Coronary artery (tissue), 2 donors: ENCODE results near the gene TMEM38B.

ENCODE experiments used
- DNase-seq: peaks from one replicate; pipeline ENCODE4 v3.0.0-alpha.2; 2017; ENCODE audit warnings: low spot score
- H3K27ac ChIP-seq, 2 donors: fragments of 200-600 bp; sonication (generic); one replicate each; pipeline ENCODE4 v1.5.1; 2016 to 2019
- H3K4me3 ChIP-seq: fragments of 200-600 bp; sonication (generic); 2 replicates; pipeline ENCODE4 v1.5.1; 2016; ENCODE audit warnings: mild to moderate bottlenecking, moderate library complexity
- TF ChIP-seq, protein P1 (sequence below): fragments of 200-600 bp; sonication (generic); IDR thresholded peaks from one replicate; pipeline ENCODE4 v1.5.1; 2019; ENCODE audit warnings: antibody characterized with exemption

The TMEM38B gene

DNA sequence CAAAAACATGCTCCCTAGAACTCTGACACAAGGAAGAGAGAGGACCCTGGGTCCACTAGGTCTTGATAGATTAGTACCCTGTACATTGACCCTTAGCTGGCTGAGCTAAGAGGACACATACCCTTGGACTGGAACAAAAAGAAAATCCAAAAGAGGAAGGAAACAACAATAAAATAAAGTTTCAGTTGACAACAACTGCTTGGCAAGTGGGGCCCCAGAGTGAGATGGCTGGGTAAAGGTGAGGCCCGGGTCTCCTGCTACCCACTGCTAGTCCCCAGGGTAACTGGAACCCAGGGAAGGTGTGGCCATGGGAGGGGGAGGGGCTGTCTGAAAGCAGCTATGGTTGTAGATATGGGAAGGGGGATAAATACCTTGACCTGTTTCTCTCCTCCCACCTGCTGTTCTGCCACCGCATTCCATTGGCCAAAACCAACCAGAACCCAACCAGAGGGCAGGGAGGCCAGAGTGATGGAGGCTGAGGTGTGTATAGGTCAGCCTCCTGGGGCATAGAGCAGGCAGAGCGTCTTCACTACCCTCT, 20.4 kb upstream of the TMEM38B start:
- Histone ChIP-seq H3K27ac (no peak overlapping the region), H3K4me3 (no peak overlapping the region)
- DNase-seq: no peak
- TF ChIP-seq, protein P1, sequence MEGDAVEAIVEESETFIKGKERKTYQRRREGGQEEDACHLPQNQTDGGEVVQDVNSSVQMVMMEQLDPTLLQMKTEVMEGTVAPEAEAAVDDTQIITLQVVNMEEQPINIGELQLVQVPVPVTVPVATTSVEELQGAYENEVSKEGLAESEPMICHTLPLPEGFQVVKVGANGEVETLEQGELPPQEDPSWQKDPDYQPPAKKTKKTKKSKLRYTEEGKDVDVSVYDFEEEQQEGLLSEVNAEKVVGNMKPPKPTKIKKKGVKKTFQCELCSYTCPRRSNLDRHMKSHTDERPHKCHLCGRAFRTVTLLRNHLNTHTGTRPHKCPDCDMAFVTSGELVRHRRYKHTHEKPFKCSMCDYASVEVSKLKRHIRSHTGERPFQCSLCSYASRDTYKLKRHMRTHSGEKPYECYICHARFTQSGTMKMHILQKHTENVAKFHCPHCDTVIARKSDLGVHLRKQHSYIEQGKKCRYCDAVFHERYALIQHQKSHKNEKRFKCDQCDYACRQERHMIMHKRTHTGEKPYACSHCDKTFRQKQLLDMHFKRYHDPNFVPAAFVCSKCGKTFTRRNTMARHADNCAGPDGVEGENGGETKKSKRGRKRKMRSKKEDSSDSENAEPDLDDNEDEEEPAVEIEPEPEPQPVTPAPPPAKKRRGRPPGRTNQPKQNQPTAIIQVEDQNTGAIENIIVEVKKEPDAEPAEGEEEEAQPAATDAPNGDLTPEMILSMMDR: no peak

DNA sequence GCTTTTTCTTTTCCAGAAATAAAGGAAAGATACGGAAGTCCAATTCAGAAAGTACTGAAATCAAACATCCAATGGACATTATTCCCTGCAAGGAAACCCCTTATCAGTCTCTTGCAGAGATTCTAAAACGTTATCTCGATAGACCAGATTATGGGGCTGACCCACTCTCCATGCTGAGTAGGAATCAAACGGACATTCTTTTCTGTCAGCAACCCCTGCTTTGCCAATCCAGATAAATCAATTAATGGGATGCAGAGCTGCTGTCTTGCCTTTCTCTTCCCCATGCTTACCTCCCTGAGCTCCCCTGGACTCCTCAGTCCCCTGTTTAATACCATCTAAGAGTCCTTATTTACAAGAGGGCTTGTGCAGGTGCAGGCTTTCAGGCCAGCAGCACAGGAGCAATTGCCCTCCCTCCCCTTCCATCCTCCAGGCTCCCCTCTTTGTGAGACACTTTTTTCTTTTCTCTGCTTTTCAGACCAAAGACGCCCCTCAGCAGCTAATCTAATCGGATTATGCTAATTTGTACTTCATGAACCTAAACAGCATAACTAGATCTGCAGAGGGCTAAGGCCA, 17.9 kb upstream of the TMEM38B start:
- TF ChIP-seq, protein P1: no peak
- no peak overlapping the region for H3K27ac ChIP-seq
- no peak for DNase-seq
- no peak overlapping the region for H3K4me3 ChIP-seq

DNA sequence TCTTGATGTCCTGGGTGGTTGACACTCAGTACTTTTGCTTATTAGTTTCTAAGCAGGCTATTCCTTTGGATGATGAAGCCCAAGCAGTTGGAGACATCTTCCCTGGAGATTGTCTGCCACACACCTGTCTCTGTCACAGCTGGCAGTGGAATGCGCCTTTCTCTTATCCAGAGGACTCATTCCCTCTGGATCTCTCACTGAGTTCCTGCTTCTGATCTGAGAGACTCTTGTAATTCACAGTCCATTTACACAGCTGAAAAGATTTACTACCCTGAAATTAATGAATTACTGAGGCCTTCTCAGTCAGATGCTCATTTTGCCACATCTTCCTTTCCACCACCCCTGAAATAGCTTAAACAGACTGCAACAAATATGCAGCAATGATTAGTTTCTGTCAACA, 16.2 kb upstream of the TMEM38B start:
- TF ChIP-seq, protein P1: no peak
- no peak overlapping the region for H3K27ac ChIP-seq
- DNase-seq: no peak
- no peak overlapping the region for H3K4me3 ChIP-seq

DNA sequence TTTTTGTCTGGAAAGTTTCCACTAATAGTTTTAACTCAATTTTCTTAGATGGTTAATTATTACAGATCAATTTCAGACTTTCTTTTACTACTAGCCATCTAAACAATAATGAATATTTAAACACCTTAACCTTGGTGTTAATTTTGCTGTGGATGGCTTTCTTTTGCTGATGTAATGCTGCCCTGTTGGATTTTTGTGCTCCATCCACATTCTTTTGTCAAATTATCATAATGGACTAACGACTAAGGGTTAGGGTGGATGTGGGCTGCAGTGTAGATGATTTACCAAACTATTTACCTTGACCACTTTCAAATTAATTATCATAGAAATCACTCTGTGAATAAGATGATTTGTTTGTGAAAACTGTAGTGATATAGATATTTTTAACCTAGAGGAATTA, 15.6 kb upstream of the TMEM38B start:
- DNase-seq: no peak
- Histone ChIP-seq H3K4me3 (no peak overlapping the region), H3K27ac (no peak overlapping the region)
- TF ChIP-seq, protein P1: no peak

DNA sequence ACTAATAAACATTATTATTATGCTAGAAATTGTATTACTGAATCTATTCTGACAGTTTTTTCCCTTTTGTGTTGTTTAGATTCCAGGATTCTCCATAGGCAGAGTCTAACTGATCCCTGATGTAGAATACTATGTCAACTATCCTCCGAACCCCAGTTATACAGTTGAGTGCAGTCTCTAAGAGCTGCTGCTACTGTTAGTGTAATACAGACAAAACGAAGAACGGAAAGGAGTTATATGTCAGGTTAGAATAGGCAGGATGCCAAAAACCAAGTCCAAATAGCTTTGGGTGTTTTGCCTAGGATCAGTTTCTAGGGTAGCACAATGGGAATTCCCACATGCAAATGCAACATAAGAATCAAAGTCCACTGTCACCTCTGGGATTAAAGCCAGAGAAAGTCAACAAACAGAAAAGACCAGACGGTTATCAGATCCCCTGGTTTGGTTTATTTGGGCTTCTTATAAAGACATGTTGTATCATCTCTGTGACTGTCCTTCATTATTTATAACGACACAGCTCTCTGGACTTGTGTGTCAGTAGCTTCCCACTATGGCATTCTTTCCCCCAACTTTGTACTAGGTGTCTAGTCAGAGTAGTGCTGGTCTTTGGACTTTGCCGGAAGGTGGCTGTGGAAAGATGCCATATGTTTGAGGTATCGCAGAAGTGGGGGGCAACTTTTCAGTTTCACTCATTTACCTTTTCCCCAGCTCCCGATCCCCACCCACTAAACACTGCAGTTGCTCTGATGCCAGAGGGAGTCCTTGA, 14.9 kb upstream of the TMEM38B start:
- no peak overlapping the region for H3K27ac ChIP-seq
- no peak for DNase-seq
- TF ChIP-seq, protein P1: no peak
- no peak overlapping the region for H3K4me3 ChIP-seq

DNA sequence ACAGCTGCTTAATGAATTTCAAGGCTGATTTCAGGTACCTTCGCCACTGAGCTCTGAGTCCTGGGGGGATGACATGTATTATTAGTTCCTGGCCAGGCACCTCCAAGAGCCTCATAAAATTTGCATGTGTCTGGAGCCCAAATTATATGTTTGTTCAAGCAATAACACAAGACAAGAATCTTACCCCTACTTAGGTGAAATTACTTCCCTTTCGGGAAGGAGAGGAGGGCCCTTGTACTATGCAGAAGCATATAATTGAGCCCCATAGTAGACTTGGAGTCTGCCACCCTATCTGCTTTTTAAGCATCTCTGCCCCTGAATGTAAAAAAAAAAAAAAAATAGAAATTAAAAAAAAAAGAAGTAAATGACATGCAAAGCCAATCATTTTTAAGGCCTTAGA, 13.0 kb upstream of the TMEM38B start:
- no peak for DNase-seq
- H3K4me3 ChIP-seq: no peak overlapping the region
- no peak overlapping the region for H3K27ac ChIP-seq
- TF ChIP-seq, protein P1: no peak

DNA sequence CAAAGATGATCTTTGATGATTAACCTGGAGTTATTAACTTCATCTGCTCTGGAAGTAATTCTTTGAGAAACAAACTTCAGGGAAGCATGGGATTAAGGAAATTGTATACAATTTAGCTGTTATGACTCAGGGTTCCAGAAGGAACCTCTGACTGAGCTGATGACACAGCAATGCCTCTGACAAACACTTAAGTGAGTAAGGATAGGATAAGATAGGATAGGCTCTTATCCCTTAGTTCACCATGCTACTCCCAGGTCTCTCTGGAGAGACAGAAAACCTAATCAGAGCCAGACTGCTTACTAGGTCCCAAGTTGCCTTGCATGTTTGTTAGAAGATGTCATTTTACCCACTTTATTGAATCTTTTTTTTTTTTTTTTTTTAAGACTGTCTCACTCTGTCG, 12.6 kb upstream of the TMEM38B start:
- no peak overlapping the region for H3K27ac ChIP-seq
- no peak overlapping the region for H3K4me3 ChIP-seq
- TF ChIP-seq, protein P1: no peak
- DNase-seq: no peak
